Fibroblast of mammary gland (primary cell): ENCODE data around the gene RBM19.

Source experiments
- DNase-seq: peaks from one replicate; pipeline ENCODE4 v3.0.0-alpha.2; 2010; ENCODE audit warnings: low read depth
- H3K4me3 ChIP-seq: 2 replicates; pipeline ENCODE4 v1.5.1; 2011; ENCODE audit warnings: low read depth, mild to moderate bottlenecking, low read length, moderate library complexity; ENCODE audit not compliant: control insufficient read depth
- TF ChIP-seq, protein P1 (sequence below): conservative IDR thresholded peaks from 2 replicates; pipeline ENCODE4 v1.5.1; 2011; ENCODE audit warnings: low read depth, low read length, inconsistent platforms; ENCODE audit not compliant: control insufficient read depth, insufficient read depth

The RBM19 gene

DNA sequence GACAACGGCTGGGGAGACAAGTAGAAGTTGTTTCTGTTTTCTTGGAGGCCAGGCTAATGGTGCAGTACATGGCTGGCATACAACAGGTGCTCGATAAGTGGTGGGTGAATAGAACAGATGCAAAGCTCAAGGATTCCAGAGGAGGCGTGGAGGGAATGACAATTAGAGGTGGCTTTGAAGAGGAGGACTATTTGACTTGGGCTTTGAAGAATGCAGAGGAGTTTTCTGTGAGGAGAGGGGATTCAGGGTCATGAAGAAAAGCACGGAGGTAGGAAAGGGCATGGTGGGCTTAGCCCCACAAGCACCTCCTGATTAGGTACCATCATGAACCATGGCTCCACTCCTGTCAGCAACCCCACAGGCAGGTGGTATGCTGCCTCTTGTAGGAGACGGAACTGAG lies 142.3 kb downstream of the RBM19 start:
- no peak overlapping the region for H3K4me3 ChIP-seq
- TF ChIP-seq, protein P1, sequence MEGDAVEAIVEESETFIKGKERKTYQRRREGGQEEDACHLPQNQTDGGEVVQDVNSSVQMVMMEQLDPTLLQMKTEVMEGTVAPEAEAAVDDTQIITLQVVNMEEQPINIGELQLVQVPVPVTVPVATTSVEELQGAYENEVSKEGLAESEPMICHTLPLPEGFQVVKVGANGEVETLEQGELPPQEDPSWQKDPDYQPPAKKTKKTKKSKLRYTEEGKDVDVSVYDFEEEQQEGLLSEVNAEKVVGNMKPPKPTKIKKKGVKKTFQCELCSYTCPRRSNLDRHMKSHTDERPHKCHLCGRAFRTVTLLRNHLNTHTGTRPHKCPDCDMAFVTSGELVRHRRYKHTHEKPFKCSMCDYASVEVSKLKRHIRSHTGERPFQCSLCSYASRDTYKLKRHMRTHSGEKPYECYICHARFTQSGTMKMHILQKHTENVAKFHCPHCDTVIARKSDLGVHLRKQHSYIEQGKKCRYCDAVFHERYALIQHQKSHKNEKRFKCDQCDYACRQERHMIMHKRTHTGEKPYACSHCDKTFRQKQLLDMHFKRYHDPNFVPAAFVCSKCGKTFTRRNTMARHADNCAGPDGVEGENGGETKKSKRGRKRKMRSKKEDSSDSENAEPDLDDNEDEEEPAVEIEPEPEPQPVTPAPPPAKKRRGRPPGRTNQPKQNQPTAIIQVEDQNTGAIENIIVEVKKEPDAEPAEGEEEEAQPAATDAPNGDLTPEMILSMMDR, result no peak
- DNase-seq, result no peak

- TF ChIP-seq, protein P1, result no peak
- H3K4me3 ChIP-seq, result no peak overlapping the region
Observed at GRCh38 chr12:113823016-113823415, 143.1 kb downstream of the RBM19 start.

DNA sequence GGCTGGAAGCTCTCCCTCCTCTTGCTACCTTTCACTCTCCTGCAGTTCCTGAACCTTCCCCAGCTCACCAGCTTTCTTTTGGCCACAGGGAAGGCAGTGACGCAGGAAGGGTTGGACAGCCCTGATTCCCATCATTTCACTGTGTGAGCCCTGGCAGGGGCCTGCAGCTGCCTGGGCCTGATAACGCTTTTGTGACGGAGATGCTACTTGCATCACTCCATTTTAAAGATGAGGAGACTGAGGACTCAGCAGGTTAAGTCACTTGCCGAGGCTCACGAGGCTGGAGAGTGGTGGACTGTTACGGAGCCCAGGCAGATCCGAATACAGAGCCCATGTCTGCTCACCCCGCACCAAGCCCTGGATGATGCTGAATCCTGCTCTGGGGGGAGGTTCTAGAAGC lies 145.3 kb downstream of the RBM19 start:
- H3K4me3 ChIP-seq, result no peak overlapping the region
- TF ChIP-seq, protein P1, result no peak
- no peak for DNase-seq

More at GRCh38 chr12:113823016-113823415, 143.1 kb downstream of the RBM19 start:
- no peak for DNase-seq

DNA sequence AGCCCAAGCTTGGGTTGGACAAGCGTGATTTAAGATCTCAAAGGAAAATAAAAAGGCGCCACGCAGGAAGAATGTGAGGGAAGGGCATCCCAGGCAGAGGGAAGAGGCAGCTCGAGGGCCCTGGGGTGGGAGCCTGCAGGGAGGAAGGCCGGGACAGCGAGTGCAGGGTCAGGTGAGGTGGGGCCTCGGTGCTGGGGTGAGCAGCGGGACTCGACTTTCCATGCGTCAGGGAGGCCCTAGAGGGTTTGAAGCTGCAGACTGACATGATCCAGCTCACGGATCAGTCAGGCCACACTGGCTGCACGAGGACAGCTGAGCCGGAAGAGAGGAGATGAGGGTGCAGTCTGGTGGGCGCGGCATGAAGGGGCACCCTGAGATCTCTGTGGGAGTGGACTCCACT lies 145.8 kb downstream of the RBM19 start:
- no peak overlapping the region for H3K4me3 ChIP-seq
- no peak for DNase-seq
- TF ChIP-seq, protein P1, result no peak

GRCh38 chr12:113819495-113819894 lies 146.6 kb downstream of the RBM19 start:
- no peak overlapping the region for H3K4me3 ChIP-seq
- no peak for DNase-seq
- TF ChIP-seq, protein P1, result no peak

DNA sequence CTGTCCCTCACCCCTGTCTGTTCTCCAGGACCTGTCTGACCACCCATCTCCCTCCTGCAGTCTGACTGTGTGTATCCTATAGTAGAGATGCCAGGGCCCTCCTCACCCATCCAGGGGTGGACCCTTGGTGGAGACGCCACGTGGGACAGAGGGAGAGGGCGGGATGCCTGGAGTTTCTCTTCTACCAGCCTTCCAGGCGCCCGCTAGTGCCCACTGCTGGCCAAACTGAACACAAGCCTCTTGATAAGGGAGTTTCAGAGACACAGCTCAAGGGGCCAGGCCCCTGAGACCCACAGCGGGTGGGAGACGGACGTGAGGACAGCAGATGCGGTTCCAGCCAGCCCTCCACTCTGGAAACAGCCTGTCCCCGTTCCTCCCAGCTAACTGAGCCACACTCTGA lies 147.3 kb downstream of the RBM19 start:
- DNase-seq, result no peak
- TF ChIP-seq, protein P1, result peak; percentile 39
- no peak overlapping the region for H3K4me3 ChIP-seq

- TF ChIP-seq, protein P1, result no peak
- H3K4me3 ChIP-seq, result no peak overlapping the region
- no peak for DNase-seq
Observed at GRCh38 chr12:113818283-113818682, 147.8 kb downstream of the RBM19 start.
